Activated CD8-positive, alpha-beta memory T cell treated with anti-CD3 and anti-CD28 coated beads, Interleukin-2, amount 50 U/mL, for 1 hour (primary cell): ENCODE measurements around the gene HYCC2.
"Not testable (repeated sequence)": the region's sequence is repeated elsewhere in the genome, so short reads cannot be mapped to it uniquely, and the experiment has no call there.

ENCODE experiments used
- DNase-seq: peaks from one replicate; pipeline ENCODE4 v3.0.0-alpha.2; 2020; ENCODE audit errors: extremely low read depth

Gene HYCC2

DNA sequence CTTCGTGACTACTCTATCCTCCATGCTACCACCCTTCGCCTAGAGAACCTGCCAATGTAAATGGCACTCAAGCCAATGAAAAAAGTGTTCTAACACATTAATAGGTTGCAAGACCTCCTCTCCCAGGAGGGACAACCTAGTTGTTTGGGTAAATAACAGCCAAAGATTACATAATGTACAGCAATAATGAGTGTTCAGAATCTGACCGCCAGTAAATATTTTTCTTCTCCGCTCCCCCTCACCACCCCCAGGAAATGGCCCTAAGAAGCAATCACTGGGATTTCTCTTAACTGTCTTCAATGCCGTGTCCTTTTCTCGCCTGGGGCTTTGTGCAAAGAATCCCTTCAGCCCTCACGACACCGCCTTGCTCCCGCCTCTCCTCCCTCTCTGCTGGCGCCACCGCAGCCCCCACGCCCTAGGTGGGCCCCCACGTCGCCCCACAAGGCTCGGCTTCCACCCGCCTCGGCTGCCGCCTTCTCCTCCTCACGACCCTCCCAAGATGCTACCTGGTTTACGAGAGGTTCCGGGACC lies 458 bp downstream of the HYCC2 start:
- DNase-seq, result no peak

DNA sequence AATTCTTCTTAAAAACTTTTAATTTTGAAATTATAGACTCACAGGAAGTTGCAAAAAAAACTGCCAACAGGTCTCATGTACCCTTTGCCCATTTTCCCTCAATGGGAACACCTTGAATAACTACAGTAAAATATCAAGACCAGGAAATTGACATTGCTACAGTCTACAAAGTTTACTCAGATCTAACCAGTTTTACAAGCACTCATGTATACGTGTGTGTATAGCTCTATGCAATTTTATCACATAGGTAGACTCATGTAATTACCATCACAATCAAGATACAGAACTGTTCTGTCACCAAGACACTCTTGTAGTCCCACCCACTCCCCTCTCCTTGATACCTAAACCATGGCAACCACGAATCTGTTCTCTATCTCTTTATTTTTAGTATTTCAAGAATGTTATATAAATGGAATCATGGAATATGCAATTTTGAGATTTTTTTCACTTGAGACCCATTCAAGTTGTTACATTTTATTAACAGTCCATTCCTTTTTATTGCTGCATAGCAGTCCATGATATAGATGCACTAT lies 6.6 kb downstream of the HYCC2 start:
- no peak for DNase-seq

DNA sequence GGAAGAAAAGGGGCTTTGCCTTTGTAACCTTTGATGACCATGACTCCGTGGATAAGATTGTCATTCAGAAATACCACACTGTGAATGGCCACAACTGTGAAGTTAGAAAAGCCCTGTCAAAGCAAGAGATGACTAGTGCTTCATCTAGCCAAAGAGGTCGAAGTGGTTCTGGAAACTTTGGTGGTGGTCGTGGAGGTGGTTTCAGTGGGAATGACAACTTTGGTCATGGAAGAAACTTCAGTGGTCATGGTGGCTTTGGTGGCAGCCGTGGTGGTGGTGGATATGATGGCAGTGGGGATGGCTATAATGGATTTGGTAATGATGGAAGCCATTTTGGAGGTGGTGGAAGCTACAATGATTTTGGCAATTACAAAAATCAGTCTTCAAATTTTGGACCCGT lies 8.0 kb downstream of the HYCC2 start:
- DNase-seq, result not testable (repeated sequence)

DNA sequence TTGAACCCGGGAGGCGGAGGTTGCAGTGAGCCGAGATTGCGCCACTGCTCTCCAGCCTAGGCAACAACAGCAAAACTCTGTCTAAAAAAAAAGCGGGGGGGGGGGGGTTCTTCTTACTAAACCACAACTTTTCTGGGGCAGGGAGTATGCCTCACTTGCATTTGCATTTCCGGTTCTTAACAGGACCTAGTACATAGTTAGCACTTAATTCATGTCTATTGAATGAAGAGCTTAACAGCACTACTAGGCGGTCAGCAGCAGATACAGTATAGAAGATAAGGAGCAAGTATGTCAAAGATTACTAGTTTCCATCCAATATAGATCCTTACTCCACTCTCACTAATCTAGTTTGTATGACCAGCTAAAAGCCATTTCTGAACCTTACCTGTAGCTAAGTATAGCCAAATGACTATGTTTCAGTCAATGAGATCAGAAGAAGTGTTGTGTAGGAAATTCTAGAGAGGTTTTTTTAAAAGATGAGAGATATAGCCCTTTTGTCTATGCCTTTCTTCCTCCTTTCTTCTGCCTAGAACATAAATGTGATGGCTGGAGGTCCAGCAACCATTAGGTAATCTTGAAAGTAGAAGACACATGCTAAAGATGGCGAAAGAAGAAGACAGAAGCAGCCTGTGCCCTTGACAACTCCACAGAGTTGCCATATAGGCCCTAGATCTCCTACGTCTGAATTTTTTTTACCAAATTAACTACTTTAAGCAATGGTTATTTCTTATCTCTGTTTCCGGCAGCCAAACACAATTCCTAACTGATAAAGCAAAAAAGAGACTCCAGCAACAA lies 11.3 kb downstream of the HYCC2 start:
- DNase-seq, result no peak

DNA sequence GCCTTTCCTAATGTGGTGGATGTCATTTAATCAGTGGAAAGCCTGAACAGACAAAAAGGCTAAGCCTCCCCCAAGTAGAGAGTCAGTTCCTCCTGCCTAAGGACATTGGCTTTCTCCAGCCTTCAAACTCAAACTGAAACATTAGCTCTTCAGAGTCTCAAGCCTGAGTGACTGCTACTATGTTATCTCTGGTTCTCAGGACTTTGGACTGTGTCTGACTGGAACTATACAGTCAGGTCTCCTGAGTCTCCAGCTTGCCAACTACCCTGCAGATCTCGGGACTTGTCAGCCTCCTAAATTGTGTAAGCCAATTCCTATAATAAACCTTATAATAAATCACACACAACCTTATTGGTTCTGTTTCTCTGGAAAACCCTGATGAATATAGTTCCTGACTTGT lies 12.6 kb downstream of the HYCC2 start:
- no peak for DNase-seq

DNA sequence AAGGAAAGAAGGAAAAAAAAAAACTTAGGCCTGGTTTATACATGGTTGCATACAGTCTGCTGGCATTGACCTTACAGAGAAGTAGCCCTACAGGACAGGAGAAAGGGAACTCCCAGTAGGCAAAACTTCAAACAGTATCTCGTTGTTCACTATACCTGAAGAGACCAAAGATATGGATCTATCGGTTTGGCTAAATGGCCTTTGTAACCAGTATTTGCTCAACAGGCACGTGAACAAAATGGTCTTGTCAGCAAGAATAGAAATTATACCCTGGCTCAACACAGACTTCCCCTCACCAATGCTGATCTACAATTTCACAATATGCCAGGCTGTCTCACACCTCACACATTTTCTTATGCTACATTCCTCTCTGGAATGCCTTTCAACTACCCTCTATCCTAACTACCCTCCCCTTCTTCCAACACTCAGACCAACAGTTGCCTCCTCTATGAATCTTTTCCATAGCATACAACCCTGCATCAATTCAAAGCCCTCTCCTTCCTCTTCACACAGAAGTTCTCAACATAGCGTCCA lies 13.7 kb downstream of the HYCC2 start:
- no peak for DNase-seq

DNA sequence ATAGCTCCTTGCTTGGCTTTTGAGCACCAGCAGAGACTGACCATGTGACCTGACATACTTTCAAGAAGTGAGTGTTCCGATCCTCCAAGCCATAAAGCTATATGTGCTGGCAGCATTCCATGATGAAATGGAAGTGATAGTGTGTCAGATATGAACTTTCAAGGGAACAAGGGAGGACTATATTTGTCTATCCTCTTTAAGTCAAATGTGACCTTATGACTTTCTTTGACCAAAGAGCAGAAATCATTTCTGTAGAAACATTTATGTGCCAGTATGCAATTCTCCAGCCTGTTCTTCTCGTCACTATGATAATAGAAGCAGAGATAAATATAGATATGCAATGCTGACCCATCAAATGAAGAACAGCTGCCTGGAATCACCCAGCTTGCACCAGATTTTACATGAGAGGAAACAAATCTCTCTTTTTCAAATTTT lies 14.4 kb downstream of the HYCC2 start:
- no peak for DNase-seq

DNA sequence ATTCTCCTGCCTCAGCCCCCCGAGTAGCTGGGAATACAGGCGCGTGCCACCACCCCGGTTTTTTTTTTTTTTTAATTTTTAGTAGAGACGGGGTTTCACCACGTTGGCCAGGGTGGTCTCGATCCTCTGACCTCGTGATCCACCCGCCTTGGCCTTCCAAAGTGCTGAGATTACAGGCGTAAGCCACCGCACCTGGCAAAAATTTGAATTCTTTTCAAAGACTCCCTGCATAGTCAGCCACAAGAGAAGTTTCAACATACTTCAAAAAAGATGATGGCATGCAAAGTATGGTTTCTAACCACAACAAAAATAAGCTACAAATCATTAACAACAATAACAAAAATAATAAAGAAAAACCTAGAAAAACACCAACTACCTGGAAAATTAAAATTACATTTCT lies 22.0 kb downstream of the HYCC2 start:
- no peak for DNase-seq

DNA sequence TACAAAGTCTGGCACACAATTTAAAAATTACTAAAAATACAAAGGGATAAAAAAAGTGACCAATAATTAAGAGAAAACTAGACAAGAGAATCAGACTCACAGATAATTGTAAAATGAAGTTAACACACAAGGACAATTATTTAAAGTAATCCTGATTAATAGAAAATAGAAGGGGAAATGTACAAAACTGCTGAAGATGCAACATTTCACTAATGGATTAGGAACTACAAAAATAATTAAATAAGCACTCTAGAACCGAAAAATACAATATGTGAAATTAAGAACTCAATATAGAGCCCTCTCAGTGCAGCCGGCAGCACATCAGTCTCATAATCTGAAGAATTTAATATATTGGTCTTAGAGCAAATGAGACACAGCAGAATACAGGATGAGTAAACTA lies 24.6 kb downstream of the HYCC2 start:
- no peak for DNase-seq

DNA sequence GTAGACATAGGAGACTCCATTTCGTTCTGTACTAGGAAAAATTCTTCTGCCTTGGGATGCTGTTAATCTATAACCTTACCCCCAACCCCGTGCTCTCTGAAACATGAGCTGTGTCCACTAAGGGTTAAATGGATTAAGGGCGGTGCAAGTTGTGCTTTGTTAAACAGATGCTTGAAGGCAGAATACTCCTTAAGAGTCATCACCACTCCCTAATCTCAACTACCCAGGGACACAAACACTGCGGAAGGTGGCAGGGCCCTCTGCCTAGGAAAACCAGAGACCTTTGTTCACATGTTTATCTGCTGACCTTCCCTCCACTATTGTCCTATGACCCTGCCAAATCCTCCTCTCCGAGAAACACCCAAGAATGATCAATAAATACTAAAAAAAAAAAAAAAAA lies 28.4 kb downstream of the HYCC2 start:
- not testable (repeated sequence) for DNase-seq

DNA sequence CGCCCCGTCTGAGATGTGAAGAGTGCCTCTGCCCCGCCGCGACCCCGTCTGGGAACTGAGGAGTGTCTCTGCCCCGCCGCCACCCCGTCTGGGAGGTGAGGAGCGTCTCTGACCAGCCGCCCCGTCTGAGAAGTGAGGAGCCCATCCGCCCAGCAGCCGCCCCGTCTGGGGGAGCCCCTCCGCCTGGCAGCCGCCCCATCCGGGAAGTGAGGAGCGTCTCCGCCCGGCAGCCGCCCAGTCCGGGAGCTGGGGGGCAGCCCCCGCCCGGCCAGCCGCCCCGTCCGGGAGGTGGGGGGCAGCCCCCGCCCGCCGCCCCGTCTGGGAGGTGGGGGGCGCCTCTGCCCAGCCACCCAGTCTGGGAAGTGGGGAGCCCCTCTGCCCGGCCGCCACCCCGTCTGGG lies 29.0 kb downstream of the HYCC2 start:
- DNase-seq, result not testable (repeated sequence)

DNA sequence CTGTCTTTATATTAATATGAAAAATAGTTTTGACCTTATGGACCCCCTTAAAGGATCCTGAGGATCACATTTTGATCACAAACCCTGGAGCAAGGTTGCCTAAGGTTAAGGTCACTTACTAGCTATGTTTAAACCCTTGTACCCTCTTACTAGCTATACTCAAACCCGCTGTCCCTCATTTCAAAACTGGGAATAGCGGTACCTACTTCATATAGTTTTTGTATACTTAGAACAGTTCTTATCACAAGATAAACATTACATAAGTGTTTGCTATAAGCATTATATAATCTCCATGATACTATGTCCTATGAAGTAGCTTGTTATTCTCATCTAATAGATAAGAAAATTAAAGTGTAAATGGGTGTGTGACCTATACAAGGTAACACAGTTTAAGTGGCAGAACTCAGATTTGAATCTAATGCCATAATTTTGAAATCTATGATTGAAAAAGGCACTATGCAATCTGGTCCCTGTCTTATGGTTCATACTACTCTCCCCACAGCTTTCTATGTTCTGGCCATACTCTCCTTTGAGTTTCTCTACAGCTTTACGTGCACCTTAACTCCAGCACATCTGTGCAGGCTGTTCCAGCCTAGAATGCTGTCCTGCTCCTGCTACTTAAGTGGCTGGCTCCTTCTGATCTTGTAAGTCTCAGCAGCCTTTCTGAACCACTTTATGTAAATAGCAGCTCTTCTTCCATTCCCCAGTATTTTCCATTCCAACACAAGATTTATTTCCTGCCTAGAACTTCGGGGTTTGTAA lies 30.4 kb downstream of the HYCC2 start:
- DNase-seq, result no peak

DNA sequence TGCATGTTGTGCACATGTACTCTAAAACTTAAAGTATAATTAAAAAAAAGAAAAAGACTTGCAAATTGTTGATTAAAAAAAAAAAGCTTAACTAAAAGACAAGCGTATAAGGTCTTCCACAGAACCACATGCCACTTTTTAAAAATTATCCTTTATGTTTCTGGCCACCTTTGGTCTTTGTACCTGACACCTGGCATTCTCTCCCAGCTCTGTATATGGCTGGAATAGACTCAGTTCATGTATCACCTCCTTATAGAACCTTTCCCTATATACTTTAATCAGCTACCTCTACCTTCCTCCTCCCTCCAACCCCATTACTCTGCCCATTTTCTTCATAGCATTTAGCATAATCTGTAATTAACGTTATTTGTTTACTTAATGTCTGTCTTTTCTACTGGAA lies 32.6 kb downstream of the HYCC2 start:
- DNase-seq, result no peak

DNA sequence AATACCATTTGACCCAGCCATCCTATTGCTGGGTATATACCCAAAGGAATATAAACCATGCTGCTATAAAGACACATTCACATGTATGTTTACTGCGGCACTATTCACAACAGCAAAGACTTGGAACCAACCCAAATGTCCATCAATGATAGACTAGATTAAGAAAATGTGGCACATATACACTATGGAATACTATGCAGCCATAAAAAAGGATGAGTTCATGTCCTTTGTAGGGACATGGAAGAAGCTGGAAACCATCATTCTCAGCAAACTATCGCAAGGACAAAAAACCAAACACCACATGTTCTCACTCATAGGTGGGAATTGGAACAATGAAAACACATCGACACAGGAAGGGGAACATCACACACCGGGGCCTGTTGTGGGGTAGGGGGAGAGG lies 33.1 kb downstream of the HYCC2 start:
- DNase-seq, result not testable (repeated sequence)

DNA sequence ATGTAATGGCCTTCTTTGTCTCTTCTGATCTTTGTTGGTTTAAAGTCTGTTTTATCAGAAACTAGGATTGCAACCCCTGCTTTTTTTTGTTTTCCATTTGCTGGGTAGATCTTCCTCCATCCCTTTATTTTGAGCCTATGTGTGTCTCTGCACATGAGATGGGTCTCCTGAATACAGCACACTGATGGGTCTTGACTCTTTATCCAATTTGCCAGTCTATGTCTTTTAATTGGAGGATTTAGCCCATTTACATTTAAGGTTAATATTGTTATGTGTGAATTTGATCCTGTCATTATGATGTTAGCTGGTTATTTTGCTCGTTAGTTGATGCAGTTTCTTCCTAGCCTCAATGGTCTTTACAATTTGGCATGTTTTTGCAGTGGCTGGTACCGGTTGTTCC lies 37.1 kb downstream of the HYCC2 start:
- not testable (repeated sequence) for DNase-seq

DNA sequence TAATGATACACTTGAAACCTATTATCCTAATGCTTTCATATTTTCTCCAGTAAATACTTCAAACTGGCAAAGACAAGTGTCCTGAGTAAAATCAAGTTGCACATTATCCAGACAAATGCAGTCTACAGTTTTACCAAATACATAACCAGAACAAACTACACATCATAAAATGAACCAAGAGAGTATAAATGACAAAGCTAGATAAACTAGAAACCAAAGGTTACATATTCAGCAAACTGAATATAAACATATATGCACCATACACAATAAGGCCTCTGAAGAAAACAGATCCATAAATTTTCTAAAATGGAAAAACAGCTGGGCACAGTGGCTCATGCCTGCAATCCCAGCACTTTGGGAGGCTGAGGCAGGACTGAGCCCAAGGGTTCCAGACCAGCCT lies 47.0 kb downstream of the HYCC2 start:
- DNase-seq, result no peak

DNA sequence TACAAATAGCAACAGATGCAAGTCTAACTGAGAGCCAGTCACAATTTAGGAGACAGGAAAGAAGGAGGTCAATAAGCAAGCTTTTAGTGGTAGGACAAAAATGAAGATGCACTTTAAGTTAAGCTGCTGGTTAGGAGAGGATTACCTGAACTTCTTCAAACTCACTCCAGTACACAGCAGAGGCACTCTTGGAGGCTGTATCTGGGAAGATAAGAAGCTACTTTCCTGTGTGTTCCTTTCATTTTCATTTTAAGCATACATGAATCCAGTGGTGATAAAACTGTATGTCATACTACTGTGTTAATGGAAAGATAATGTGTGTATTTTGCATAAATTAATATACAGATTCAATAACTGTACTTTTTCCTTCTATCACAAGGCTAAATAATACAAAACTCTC lies 49.6 kb downstream of the HYCC2 start:
- DNase-seq, result no peak
